Endothelial cell of hepatic sinusoid (primary cell): ENCODE measurements around the gene ACAD9.
"Not testable (repeated sequence)": the region's sequence is repeated elsewhere in the genome, so short reads cannot be mapped to it uniquely, and the experiment has no call there.

Experiments used
- in situ Hi-C: cut with HindIII; loops from 2 replicates; pipeline ENCODE4 v1.10.0; 2017; ENCODE audit warnings: low sequenced_read_pairs

The ACAD9 gene

DNA sequence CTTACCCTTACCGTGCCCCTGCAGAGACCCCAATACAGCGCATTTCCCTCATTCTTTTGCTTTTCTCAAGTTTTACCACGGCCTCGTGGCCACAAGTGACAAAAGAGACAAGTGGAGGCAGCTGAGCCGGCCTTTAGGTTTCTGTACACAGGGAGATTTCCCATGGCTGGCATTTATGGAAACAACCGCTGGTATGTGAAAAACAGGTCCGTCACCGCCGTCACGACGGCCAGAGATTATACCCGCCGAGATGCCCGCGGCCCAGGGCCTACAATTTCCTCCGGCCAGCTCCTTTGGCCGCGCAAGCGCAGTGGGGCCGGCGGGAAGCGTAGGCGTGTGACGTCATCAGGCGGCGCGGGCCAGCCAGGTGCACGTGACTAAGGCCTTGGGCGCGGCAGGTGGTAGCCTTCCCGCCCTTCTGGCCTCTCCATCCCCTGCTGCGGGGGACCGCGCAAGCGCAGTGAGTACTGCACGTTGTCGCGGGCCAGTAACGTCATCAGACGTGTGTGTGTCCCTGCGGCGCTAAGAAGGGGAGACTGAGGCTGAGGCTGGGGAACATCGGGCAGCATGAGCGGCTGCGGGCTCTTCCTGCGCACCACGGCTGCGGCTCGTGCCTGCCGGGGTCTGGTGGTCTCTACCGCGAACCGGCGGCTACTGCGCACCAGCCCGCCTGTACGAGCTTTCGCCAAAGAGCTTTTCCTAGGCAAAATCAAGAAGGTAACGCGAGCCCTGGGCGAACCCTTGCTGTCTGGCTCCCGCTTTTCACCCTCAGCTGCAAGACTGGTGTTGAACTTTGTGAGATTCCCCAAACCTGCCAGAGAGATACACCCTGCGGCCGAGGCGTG lies at the start of gene ACAD9:
Gene ACAD9, plus strand, starts transcription at position 496 of the 845 bp plus-strand sequence. Its CDS starts 72 bp downstream, at position 568.
- in situ Hi-C loops: no loop called here

DNA sequence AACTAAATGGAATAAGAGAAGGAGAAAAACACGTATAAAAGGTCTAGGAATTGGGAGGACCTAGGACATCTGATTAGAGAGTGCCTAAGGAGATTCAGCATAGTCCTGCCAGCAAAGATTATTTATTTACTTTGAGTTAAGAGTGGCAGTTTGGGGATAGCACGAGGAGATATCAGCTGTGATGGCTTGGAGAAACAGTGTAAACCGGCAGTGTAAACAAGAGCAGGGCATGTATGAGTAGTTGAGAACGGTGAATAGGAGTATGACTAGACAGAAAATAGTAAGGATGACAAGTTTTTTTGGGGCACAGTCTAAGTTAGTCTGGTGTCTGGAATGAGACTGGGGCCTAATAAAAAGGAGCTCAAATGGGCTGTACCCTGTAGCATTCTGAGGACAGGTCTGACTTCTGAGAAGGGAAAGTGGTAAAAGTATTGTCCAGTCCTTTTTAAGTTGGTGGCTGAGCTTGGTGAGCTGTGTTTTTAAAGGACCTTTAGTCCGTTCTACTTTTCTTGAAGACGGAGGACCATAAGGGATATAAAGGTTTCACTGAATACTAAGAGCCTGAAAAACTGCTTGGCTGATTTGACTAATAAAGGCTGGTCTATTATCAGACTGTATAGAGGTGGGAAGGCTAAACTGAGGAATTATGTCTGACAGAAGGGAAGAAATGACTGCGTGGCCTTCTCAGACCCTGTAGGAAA lies 49.3 kb upstream of the ACAD9 start:
- in situ Hi-C loops: not testable (repeated sequence)

DNA sequence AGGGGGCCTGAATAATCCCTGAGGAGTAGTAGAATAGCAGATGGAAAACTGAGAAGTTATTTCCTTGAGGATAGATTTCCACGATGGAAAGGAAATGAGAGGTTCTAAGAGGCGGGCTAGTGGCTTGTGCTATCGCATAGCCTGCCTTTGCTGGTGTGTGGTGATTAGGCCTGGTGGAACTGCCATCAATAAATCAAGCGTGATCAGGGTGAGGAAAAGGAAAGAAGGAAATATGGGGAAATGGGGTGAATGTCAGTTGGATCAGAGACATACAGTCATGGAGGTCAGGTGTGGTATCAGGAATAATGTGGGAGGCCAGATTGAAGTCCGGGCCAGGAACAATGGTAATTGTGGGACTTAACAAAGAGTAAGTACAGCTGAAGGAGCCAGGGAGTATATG lies 48.7 kb upstream of the ACAD9 start:
- in situ Hi-C loops: not testable (repeated sequence)

DNA sequence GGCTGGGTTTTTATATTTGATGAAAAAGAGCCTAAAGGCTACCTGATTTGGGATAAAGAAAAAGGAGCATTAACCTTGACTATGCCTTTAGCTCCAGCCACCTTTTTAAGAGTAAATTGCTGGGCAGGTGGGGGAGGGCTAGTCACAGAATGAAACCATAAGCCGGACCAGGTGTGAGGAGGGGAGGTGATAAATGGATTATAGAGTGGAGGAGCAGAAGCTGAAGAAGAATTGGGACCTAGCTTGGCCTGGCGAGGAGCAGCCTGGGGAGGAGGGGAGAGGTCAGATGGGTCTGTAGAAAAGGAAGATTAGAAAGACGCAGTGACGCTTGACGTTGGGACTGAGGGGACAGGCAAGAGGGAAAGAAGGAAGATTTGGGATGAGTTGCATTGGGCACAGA lies 46.4 kb upstream of the ACAD9 start:
- in situ Hi-C loops: not testable (repeated sequence)

DNA sequence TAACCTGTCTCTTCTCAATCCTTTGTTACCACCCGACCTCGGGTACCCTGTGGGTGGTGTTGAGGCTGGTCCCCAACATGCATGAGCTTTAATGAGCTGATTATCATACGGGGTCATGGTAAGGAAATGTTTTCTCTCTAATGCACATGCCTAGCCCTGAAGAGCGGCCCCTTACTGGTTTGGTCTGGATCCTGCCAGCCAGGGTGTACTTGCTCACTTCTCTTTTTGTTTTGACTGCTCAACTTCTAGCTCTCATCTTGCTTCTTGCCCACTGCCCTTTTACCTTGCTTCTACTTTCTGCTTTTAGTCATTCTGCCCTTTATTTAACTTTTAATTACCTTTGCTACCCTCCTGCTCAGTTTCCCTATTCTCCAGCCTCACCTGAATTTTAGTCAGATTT lies 44.3 kb upstream of the ACAD9 start:
- in situ Hi-C loops: no loop called here

DNA sequence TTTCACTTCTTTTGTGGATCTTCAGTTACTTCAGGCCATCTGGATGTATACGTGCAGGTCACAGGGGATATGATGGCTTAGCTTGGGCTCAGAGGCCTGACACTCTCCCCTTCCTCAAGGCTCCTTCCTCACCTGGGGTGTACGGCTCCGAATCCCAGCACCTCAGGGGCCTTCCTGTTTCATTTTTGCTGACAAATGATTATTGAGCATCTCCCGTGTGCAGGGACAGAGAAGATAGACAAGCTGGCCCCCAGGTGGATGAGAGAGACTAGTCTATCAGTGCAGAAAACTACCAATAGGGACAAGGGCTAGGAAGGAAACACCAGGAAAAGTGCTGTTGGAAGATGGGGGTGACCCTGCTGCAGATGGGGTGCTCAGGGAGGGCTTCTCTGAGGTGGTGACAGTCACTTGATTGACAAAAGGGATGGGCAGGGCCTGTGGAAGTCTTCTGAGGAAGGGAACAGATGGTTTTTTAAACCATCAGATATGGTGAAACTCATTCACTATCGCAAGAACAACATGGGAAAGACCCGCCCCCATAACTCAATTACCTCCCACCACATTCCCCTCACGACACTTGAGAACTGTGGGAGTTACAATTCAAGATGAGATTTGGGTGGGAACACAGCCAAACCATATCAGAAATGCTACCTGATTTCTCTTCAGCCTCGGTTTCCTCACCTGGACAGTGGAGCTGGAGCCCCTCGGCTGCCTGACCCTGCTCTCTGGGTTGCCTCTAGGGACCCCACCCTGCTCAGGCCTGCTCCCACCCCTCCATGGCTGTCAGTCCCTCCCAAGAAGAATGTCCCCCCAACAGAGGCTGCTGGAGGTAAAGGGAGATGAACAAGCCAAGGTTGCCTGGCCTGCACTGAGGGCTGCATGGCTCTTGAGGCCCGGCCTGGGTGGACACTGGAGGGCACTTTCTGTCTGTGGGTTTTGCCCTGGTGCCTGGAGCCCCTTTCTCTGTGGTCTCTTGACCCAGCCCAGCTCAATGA lies 37.2 kb upstream of the ACAD9 start:
- in situ Hi-C loops: no loop called here

DNA sequence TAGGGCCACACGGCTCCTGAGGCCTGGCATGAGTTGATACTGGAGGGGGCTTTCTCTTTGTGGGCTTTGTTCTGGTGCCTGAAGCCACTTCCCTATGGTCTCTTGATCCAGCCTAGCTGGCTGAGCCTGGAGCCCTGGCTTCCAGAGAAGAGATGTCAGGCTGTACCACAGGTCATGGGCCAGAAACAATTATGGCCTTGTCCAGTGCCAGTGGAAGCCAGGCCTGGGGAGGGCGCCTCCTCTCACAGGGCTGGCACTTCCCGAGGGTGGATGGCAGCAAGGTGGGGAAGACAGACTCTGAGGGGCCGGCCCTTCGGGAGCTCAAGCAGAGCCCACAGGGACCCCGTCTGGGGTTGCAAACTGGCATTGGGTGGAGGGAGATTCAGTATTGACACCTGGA lies 34.9 kb upstream of the ACAD9 start:
- in situ Hi-C loops: no loop called here

DNA sequence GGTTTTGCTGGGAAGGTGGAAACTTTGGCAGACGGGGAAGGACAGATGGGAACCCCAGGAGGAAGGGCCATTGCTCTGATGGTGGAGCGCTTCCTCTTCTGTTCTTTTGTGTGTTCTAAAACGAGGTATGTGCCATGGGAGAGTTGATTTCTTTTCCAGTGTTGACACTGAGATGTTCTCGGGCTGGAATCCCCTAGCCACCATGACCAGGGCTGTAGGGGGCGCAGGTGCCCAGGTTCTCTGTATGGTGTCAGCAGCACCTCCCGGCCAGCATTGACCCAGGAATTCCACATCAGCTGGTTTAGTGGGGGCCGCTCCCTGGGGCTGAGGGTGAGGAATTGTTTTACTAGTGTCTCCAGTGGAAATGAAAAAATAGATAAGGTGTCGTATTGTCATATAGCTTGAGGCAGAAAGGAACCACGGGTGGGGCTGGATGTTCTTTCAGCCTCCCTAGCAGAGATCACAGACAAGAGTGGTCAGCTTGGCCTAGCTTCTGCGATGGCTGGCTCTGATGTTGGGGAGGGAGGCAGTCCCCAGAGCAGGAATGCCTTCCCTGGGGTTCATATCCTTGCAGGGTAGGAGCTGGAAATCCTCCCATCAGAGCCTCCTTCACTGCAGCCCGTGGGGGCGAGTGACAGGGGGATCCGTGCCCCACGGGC lies 34.2 kb upstream of the ACAD9 start:
- in situ Hi-C loops: no loop called here

DNA sequence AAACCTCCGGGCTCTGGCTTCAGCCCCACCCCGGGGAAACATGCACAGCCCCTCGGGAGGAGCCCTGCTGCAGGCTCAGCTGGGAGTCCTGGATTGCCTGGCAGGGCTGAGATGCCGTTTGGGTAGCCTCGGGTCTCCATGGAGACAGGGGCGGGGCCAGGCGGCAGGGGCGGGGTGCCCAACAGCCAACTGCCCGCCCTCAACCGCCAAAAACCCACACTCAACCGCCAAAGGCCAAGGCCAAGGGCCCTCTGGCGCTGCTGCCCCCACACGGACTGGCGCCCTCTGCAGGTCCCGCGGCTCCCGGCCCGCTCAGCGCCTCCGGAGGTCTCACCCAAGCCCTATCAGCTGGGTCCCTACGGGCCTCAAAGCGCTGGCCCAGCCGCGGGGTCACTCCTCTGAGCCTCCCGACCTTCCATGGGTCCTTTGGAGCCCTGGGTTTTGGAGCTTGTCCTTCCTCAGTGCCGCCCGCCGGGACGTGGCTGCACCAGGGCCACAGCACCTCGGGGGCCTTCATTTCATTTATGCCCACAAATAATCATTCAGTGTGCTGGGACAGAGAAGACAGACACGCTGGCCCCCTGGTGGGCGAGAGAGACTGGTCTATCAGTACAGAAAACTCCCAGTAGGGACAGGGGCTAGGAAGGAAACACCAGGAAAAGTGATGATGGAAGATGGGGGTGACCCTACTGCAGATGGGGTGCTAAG lies 33.5 kb upstream of the ACAD9 start:
- in situ Hi-C loops: no loop called here

DNA sequence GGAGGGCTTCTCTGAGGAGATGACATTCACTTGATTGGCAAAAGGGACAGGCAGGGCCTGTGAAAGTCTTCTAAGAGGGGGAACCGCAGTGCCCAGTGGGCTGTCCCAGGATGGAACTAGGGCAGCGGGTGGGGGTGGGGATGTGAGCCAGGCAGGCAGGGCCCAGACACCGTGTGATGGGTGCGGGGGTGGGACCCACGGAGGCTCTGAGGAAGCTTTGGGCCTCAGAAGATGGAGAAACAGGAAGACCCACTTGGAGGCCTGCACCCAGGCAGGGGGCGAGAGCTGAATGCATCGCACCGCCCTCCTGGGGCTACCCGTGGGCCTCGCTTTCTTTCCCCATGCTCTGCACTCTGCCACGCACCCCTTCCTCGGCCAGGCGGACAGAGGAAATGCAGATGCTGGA lies 32.9 kb upstream of the ACAD9 start:
- in situ Hi-C loops: no loop called here

DNA sequence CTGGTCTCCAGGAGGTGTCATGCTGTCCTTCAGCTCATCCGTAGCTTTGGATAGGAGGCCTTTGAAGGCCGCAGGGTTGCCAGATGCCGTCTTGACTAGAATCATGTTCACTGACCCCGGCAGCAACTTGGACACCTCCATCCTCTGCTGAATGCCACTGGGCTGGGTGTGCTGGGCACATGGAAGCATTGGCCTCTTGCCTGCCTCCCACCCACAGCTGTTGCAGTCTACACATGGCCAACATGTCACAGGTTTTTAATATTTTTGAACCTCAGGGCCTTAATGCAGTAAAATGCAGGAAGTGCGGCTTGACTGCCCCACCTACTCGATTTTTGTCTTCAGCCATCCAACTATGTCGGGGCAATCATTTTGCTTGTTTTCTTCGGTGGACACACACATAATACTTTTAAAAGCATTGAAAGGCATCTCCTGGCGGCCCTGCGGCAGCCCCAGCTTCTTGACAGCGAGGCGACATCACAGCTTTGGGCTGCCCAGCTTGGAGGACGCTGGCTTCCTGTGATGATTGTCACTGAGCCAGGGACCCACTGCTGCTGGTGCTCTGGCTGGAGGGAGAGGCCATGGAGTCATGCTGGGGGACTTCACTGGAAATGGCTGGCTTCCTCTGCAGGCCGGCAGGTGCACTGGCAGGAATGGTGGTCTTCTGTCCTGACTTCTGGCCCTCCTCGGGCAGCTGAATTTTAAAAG lies 31.6 kb upstream of the ACAD9 start:
- in situ Hi-C loops: no loop called here

DNA sequence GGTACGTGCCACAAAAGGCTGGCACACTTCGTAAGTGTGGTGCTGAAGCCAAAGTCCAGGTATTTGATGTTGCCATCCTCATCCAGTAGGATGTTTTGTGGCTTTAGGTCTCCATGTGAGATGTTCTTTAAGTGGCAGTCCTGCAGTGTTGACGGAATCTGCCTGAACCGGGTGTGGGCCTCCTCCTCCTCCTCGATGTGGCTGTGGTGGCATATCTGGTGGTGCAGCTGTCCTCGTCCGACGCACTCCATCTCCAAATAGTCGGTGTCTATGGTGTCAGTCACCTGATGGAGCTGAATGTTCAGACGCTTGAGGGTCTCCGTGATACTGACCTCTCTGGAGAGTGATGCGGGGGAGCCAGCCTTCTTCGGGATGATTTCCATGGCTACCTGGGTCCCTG lies 30.5 kb upstream of the ACAD9 start:
- in situ Hi-C loops: no loop called here

DNA sequence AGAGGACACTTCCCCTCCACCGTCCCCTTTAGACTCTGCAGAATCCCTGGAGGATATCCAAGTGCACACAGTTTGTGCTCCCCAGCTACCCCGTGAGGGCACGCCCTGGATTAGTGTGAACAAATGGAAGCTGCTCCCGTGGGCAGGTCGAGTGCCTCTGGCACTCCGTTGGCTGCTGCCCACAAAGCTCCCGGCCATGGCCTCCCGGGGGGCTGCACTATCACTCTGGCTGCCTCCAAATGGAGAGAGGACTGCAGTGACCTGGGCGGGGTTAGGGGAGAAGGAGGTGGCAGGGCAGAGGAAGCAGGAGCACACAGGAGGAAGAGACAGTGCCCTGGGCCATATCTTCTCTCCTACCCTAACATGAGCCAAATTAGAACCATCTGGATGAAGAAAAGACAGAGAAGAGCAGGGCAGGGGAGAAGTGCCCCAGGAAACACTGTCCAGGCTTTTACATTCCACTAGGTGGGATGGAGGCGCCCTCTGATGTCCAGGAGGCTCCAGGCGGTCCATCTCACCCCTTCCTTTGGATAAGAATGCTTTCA lies 29.4 kb upstream of the ACAD9 start:
- in situ Hi-C loops: no loop called here

DNA sequence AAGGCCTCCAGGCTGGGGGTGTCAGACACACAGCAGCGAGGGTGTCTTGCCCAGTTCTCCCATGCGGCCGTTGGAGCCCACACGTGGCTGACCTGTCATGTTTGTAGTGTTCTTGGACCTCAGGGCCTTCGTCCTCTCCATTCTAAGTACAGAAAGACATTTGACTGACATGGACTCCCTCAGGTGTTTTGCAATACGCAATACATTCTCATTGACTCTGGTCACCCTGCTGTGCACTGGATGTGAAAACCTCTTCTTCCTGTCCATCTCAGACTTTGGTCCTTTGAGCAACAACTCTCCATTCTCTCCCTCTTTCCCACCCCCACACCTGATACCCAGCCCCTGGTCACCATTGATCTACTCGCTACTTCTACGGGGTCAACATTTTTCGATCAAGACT lies 28.9 kb upstream of the ACAD9 start:
- in situ Hi-C loops: no loop called here

DNA sequence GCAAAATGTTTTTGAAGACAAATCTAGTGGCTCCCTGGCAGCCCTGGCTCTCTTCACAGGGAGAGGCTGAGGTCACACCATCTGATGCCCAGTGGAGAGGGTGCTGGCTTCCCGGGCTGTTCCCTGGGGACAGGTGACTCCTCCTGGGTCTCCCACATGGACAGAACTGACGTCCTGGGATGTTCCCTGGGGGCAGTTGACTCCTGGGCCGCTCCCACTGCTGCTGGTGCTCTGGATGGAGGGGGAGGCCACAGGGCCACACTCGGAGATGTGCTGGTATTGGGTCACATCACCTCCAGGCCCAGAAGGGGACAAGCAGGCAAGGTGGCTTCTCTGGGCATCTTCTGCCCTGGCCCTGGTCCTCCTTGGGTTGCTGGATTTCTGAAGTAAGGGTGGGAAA lies 27.8 kb upstream of the ACAD9 start:
- in situ Hi-C loops: no loop called here

DNA sequence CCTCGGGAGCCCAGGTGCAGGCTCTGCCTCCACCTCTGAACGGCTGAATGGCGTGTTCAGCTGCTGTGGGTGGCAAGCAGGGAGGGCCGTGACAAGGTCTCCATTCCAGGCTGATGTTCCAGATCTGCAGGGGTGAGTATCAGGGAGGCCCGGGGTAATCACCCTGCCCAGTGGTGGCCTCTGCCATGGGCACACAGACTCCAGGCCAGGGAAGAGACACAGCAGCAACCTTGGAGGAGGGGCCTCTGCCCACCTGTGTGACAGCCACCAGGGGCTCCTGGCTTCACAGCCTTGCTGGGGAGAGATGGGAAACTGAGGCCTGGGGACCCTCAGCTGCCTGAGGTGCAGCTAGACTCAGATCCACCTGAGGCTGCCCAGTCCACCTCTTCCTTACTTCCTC lies 25.6 kb upstream of the ACAD9 start:
- in situ Hi-C loops: no loop called here

DNA sequence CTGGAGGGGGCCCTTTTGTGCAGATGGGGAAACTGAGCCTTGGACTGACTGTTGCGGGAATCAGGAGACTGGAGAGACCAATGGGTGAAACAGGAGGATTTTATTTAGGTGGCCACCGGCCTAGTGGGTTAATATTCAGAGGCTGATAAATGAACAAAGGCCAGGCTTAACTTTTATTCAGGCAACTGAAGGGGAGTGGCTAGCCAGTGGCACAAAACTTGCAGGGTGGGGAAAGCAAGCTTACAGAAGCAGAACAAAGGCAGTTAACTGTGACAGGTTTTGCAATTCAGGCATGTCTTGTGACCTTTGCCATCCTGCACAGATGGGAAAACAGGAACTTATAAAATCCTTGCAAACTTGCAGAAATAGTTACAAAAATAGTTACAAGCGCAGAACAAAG lies 24.9 kb upstream of the ACAD9 start:
- in situ Hi-C loops: no loop called here

DNA sequence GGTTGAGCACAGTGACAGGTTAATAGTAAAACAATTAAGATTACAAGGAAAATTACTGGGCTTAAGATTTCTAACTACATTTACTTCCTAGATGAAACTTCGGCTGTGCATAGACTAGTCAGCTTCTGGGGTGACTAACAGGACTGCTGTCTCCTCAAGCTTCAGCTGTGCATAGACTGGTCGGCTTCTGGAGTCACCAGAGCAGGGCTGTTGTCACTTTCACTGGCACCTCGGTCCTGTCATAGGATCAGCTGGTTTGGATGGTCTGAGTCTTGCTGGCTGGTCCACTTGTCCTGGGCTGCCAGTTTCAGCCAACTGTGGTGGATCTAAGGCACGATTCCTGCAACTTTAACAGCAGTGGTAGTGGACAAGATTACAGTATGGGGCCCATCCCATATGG lies 23.9 kb upstream of the ACAD9 start:
- in situ Hi-C loops: no loop called here

DNA sequence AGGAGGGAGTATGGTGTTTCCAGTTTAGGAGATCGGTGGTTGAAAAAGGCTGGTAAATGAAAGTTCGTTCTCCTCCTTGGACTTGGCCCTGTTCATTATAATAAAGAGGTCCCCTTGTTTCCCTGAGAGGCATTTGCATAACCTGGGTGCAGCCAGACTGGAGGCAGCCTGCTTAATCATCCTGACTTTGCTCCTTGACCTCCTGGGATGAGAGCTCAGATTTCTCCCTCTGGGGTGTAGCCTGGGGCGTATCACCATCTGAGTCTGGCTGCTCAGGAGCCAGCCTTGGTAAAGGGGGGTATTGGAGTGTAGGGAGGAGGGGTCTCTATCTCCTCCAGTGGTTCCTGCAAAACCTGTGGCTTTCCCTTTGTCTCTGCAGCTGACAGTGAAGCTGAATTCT lies 21.3 kb upstream of the ACAD9 start:
- in situ Hi-C loops: no loop called here
